ENCODE data around the gene LRRC14B. TPM values are rescaled to one million over a fixed set of nuclear protein-coding genes. Genes with fewer than 3 reads are reported as not detected.

The LRRC14B gene
- total RNA-seq, 4 donors from 2014 or later, result not detected

DNA sequence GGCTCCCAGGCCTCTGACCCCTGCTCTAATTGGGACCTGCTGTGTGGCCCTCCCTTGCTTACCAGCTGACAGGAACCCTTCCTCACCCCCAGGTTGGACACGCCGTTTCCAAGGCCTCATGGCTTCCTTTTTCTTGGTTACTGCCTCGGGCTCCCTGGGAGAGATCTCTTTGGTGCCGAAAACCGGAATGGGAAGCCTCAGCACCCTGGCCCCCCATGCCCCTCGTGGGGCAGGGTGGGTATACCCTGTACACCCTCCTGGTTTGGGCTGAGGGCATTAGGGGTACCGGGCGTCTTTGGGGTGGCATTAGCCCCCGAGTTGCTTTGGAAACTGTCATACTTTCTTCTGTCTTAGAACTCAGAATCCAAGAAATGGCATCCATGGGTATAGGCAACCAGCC, 10.1 kb upstream of the LRRC14B start:
- DNase-seq, result no peak
- no peaks in the 10 kb centered on the region for H3K36me3 ChIP-seq
- H3K27ac ChIP-seq, result no peak overlapping the region
- H3K4me1 ChIP-seq, result no peaks in the 10 kb centered on the region
- H3K9me3 ChIP-seq, result no peaks in the 10 kb centered on the region
- H3K4me3 ChIP-seq, result no peak overlapping the region
- no peaks in the 10 kb centered on the region for H3K27me3 ChIP-seq
- TF ChIP-seq, protein P1, sequence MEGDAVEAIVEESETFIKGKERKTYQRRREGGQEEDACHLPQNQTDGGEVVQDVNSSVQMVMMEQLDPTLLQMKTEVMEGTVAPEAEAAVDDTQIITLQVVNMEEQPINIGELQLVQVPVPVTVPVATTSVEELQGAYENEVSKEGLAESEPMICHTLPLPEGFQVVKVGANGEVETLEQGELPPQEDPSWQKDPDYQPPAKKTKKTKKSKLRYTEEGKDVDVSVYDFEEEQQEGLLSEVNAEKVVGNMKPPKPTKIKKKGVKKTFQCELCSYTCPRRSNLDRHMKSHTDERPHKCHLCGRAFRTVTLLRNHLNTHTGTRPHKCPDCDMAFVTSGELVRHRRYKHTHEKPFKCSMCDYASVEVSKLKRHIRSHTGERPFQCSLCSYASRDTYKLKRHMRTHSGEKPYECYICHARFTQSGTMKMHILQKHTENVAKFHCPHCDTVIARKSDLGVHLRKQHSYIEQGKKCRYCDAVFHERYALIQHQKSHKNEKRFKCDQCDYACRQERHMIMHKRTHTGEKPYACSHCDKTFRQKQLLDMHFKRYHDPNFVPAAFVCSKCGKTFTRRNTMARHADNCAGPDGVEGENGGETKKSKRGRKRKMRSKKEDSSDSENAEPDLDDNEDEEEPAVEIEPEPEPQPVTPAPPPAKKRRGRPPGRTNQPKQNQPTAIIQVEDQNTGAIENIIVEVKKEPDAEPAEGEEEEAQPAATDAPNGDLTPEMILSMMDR (IDR thresholded peaks at IDR 0.05), result no peak
- TF ChIP-seq POLR2A (IDR thresholded peaks at IDR 0.05), result no peak
- intact Hi-C loops (cut with DNase I; ENCODE audit: low total_unique reads), result no loop called here

DNA sequence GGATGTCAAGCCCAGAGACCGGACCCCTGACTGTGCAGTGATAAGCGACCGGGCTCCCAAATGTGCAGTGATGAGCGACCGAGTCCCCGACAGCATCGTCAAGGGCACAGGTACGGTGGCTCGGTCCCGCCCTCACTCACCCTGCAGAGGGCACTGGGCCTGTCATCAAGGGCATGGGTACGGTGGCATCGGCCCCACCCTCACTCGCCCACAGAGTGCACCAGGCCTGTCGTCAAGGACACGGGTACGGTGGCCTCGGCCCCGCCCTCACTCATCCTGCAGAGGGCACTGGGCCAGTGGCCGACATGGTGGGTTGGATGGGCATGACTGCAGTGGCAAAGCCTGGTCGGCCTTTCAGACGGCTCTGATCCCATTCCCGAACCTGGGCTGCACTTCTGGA, 9.7 kb upstream of the LRRC14B start:
- Histone ChIP-seq H3K27ac (no peak overlapping the region), H3K4me3 (no peak overlapping the region), H3K9me3 (no peaks in the 10 kb centered on the region), H3K4me1 (no peaks in the 10 kb centered on the region), H3K36me3 (no peaks in the 10 kb centered on the region), H3K27me3 (no peaks in the 10 kb centered on the region)
- TF ChIP-seq, protein P1 (IDR thresholded peaks at IDR 0.05), result no peak
- TF ChIP-seq POLR2A (IDR thresholded peaks at IDR 0.05), result no peak
- DNase-seq, result no peak
- intact Hi-C loops (cut with DNase I; ENCODE audit: low total_unique reads), result no loop called here

DNA sequence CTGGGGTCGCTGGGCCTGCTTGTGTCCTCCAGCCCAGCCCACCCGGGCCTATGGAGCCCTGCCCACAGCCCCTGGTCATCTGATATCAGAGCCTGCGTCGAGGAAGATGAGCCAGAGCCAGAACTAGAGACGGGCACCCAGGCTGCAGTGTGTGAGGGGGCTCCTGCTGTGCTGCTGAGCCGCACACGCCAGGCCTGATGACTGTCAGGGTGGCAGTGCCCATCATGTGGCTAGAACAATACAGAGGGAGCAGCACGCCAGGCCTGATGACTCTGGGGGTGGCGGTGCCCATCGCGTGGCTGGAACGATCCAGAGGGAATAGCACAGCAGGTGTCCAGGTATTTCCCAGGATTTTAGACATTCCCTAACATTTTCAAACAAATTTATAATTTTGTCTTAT, 9.2 kb upstream of the LRRC14B start:
- TF ChIP-seq POLR2A (IDR thresholded peaks at IDR 0.05), result no peak
- TF ChIP-seq, protein P1 (IDR thresholded peaks at IDR 0.05), result no peak
- H3K27ac ChIP-seq, result no peak overlapping the region
- no peak for DNase-seq
- H3K9me3 ChIP-seq, result no peaks in the 10 kb centered on the region
- H3K4me3 ChIP-seq, result no peak overlapping the region
- intact Hi-C loops (cut with DNase I; ENCODE audit: low total_unique reads), result no loop called here
- no peaks in the 10 kb centered on the region for H3K36me3 ChIP-seq
- H3K4me1 ChIP-seq, result no peaks in the 10 kb centered on the region
- no peaks in the 10 kb centered on the region for H3K27me3 ChIP-seq

DNA sequence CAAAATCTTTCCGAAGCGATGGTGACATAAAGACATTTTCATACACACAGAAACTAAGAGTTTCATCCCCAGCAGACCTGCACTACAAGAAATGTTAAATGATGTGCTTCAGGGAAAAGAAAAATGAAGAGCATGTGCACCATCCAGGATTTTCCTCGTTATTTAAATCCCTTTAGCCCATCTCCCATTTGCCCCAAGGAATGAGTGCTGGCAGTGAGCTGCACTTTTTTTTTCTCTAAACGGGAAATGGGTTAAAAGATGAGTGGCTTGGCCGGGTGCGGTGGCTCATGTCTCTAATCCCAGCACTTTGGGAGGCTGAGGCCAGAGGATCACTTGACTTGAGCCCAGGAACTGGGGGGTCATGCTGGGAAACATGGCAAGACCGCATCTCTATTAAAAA, 6.8 kb upstream of the LRRC14B start:
- H3K4me3 ChIP-seq, result no peak overlapping the region
- no peak for TF ChIP-seq POLR2A (IDR thresholded peaks at IDR 0.05)
- TF ChIP-seq, protein P1 (IDR thresholded peaks at IDR 0.05), result no peak

DNA sequence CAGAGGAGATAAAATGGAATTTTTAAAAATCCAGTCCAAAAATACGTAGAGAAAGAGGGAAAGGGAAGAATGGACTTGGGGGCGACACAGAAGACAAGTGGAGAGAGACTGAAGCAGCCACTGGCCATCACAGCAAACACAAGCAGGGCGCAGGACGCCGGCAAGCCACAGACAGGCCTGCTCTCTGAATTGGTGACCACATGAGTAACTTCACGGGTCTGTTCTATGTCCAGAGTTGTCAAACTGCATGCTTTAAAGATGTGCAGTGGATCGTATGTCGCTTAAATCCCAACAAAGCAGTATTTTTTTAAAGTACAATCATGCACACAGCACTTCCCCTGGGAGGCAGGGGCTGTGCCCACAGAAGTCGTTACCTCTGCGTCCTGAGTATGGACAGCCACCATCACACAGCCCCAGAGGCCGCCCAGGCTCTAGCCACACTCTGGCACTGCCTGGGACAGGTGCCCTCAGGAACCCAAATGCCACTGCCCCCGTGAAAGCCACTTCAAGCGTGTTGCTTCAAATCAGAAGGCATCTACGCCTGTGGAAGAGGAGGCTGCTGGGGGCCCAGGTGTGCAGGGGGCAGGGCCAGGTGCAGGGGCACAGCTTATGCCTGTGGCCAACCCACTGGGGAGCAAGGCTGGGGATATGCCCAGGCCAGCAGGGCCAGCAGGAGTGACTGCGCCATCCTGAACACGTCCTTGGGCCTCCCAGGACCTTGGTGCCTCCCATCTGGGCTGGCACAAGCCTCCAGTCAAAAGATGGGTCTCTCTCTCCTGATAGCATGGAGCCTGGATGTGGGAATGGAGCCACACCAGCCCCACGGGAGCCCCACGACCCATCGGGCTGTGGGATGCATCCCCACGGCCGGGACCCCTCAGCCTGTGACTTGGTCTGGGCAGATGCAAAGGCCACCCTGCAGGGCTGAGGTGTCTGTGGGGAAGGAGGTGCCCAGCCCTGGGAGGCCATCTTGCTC, 5.9 kb upstream of the LRRC14B start:
- DNase-seq, result no peak
- TF ChIP-seq, protein P1 (IDR thresholded peaks at IDR 0.05), result no peak
- no peak for TF ChIP-seq POLR2A (IDR thresholded peaks at IDR 0.05)
- no peak overlapping the region for H3K27ac ChIP-seq
- intact Hi-C loops (cut with DNase I; ENCODE audit: low total_unique reads), result no loop called here
- no peaks in the 10 kb centered on the region for H3K27me3 ChIP-seq
- H3K4me1 ChIP-seq, result peaks cover 0 to 4% of the 10 kb centered on the region in 2 donors
- no peak overlapping the region for H3K4me3 ChIP-seq
- H3K9me3 ChIP-seq, result no peaks in the 10 kb centered on the region
- H3K36me3 ChIP-seq, result no peaks in the 10 kb centered on the region

More for the DNA sequence above, 6.8 kb upstream of the LRRC14B start:
- Histone ChIP-seq H3K27ac (no peak overlapping the region), H3K4me1 (peaks cover 0 to 4% of the 10 kb centered on the region in 2 donors), H3K27me3 (no peaks in the 10 kb centered on the region), H3K36me3 (no peaks in the 10 kb centered on the region), H3K9me3 (no peaks in the 10 kb centered on the region)
- DNase-seq, result no peak
- intact Hi-C loops (cut with DNase I; ENCODE audit: low total_unique reads), result no loop called here
